ENCODE measurements around the gene ANKRD11.
"Not testable (repeated sequence)": the region's sequence is repeated elsewhere in the genome, so short reads cannot be mapped to it uniquely, and the experiment has no call there.

Gene ANKRD11

DNA sequence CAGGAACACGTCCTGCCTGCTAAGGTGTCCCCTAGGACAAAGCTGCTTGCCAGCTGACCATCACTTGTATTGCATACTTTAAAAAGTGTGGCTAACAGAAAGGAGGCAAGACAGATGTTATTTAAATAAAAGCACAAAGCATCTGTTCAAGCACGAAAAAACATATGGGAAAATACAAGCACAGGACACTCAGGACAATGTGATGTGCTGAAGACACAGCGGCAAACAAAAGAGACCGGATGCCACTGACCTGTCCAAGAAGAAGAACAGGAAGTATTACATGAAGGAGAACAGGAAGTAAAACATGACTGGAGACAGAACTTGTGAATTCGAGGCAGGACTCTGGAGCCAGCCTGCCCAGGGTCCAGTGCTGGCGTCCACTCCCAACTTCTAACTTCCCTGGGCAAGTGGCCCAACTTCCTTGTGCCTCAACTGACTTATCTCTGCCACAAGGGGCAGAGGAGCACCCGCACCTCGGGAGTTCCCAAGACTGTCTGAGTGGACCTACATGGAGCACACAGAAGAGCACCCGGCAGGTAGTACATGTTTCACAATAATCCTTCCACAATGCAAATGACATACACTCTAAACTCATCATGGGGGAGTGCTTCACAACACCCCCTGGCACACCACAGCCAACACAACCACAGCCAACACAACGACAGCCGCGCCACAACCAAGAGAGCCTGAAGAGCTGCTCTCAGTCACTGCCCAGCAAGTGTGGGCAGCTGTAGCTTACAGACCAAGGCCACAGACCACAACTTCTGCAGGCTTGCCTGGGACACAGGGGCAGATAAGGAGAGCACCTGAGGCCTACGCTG lies 36.6 kb downstream of the ANKRD11 start:
- no peak for DNase-seq (ENCODE audit: low read depth in 1 of 2, low spot score in 1 of 2)

DNA sequence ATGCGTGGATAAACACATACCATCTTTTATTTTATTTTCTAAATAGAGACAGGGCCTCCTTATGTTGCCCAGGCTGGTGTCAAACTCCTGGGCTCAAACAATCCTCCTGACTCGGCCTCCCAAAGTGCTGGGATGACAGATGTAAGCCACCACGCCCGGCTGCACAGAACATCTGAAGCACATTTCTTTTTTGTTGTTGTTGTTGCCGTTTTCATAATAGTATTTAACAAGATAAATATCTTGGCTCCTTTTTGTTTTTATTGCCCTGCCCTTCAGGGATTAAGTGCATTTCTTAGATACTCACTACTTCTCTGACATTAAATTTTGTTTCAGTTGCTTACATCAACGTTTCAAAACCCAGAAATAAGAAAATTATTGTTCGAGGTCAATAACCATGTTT lies 37.4 kb downstream of the ANKRD11 start:
- DNase-seq (ENCODE audit: low read depth in 1 of 2, low spot score in 1 of 2): no peak

DNA sequence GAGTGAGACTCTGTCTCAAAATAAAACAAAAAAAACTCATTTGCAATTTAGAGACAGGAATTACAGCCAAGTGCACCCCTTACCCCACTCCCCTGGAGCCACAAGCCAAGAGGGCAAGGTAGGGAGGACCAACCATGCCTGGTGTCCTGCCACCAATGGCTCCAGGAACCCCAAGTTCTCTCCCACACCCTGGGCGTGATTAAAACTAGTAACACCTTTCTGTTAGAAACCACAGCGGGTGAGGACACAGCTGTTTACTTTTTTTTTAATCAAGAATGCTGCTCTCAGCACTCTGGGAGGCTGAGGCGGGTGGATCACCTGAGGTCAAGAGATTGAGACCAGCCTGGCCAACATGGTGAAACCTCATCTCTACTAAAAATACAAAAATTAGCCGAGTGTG lies 38.1 kb downstream of the ANKRD11 start:
- DNase-seq (ENCODE audit: low read depth in 1 of 2, low spot score in 1 of 2): no peak

DNA sequence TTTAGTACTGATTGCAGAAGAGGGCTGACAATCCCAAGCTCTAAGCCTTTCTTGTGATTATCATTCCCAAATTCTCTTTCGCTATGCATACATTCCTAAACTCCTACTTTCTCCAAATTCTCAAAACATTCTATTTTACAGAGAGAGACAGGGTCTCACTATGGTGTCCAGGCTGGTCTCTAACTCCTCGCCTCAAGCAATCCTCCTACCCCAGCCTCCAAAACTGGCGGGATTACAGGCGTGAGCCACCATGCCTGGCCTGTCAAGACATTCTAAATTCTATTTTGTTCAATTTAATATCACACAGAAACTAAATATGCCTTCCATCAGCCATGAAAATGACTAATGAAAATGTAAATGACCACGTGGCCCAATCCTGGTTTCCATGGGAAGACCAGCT lies 39.8 kb downstream of the ANKRD11 start:
- DNase-seq (ENCODE audit: low read depth in 1 of 2, low spot score in 1 of 2): no peak

DNA sequence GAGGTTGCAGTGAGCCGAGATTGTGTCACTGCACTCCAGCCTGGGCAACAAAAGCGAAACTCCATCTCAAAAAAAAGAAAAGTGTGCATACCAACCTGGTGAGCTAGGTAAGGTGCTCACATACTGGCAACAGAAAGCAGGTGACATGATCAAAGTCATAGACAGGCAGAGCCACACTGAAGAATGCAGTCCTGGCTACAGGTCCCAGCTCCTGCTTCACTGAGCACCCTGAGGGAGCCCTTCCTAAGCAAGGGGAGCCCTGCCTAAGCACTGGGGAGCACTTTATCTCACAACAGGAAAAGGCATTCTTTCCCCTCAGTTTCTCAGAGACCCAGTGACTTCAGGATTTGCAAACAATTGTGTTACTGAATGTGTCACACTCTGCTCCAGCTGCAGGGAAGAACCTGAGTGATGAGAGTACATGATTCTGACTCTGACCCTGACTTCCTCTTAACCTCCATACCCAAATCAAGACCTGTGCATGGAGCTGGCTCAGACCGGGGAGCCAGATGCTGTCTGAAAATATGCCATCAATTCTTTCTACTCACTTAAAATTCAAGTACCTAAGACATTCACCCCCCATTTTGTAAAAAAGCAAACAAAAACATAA lies 40.5 kb downstream of the ANKRD11 start:
- DNase-seq (ENCODE audit: low read depth in 1 of 2, low spot score in 1 of 2): no peak

DNA sequence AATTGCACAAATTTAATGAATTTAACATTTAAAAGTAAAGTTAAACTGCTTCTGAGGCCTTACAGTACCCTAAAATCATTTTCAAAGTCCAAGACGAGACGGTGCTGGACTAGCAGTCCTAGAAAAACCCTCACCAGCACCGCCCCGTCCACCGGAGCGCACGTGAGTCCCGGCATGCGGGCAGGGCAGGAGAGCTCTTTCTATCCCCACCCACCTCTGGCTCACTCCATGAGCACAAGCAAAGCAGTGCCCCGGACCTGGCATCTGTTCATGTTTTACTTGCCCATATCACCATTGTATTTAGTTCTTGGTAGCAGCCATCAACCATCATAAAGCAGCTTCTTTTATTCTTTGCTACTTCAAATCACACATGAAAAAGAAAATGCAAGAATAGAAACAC lies 41.7 kb downstream of the ANKRD11 start:
- no peak for DNase-seq (ENCODE audit: low read depth in 1 of 2, low spot score in 1 of 2)

DNA sequence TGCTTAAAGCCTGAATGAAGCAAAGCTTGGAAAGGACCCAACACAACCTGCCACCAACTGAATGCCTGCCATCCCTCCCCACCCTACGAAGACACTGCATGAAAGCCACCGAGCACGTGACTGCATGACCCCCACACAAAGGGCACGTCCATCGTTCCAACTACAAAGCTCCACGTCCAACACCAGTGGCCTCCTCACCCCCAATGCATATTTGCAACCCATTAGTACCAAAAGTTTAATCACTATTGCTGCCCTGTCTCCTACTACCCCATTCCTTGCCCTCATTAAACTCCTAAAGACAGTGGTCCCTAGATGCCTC lies 43.4 kb downstream of the ANKRD11 start:
- DNase-seq (ENCODE audit: low read depth in 1 of 2, low spot score in 1 of 2): no peak

DNA sequence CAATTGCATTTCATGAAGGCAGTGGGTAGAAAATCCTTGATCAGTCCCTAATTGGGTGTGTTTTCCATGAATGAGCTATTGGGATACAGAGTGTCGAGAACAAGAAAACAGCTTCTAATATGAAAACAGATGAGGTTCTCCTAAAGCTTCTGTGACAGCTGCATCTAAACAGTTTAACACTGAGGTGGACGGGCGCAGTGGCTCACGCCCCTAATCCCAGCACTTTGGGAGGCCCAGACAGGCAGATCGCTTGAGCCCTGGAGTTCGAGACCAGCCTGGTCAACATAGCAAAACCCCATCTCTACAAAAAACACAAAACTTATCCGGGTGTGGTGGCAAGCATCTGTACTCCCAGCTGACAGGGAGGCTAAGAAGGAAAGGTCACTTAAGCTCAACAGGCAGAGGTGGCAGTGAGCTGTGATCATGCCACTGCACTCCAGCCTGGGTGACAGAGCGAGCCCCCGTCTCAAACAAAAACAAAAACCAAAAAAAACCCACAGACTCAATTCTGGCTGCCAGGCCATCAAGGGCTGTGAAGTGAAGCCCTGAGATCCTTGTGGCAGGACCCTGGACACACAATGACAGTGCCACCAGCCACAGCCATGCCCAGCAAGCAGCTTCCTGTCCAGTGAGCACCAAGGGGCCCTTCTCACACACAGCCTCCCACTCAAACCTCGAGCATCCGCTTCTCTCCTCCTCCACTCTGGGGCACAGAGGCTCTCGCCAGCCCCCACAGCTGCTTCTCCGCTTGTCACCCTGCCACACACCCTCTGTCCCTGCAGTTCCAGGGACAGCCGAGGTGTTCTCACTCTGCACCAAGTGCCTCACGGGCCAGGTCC lies 44.0 kb downstream of the ANKRD11 start:
- DNase-seq (ENCODE audit: low read depth in 1 of 2, low spot score in 1 of 2): no peak

DNA sequence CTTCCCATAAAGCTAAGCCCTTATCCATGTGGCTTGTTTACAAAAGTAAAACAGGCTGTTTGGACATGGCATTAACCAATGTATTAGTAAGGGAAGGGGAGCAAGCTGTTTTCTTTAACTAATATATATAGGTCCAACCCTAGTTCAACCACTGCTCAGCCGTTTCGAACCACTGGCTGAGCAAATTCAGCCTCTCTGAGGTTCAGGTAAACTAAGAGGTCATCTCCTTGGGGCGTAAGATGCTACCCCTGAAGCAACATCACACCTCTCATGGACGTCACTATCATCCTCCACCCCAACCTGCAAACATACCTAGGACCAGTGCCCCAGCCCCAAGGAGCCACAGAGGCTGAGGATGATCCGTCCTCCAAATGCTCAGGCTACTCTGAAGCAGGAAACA lies 45.2 kb downstream of the ANKRD11 start:
- no peak for DNase-seq (ENCODE audit: low read depth in 1 of 2, low spot score in 1 of 2)

DNA sequence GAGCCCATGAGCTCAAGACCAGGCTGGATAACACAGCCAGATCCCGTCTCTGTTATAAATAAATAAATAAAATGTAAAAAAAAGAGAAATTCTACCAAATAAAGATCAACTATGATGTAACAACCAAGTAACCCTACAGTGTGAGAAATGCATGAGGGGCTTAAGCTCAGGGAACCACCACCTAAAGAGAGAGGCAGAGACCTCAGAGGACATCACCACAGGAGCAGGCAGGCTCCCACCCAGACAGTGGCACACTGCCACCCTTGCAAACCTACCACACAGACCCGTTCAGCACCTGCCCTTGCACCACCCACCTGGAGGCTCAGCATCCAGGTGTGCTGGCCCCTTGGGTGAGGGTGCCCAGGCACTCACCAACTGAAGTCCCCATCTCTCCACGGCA lies 45.6 kb downstream of the ANKRD11 start:
- DNase-seq (ENCODE audit: low read depth in 1 of 2, low spot score in 1 of 2): no peak

DNA sequence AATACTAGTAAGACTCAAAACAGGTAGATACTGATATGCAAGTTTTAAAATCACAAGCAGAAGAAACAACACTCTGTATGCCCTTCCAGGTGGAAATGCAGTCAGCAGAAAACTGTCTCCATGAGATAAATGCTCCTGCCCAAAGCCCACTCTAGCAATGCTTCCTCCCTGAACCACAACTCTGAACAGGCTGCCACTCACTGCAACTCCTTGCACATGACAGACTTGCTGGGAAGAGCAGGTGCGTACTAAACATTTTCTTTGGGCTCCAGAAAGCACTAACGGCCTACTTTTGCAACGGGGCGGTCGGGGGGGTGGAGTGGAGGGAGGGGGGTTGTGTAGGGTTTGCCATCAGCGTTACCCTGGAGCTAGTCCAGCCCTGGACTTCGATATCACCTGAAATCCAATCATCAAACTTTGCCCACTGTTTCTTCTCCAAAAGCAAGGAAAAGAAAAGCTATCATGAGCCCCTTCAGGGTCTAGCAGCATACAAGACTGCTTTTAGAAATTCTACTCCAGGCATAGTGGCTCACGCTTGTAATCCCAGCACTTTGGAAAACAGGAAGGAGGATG lies 46.1 kb downstream of the ANKRD11 start:
- DNase-seq (ENCODE audit: low read depth in 1 of 2, low spot score in 1 of 2): no peak

DNA sequence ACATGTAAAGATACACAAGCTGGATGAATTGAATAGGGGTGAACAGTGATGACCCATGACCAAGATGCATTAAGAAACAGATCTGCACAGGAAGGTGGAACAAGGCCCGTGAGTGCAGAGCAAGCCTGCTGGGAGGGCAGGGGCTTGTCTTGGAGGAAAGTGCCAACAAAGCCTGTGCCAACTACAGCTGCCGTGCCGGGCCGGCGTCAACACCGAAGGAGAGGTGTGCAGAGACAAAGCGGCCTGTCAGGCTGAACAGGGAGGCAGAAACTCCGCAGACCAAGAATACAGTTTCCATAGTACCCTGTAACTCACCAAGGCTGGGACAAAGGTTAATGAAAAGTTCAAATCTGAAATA lies 46.7 kb downstream of the ANKRD11 start:
- DNase-seq (ENCODE audit: low read depth in 1 of 2, low spot score in 1 of 2): no peak

DNA sequence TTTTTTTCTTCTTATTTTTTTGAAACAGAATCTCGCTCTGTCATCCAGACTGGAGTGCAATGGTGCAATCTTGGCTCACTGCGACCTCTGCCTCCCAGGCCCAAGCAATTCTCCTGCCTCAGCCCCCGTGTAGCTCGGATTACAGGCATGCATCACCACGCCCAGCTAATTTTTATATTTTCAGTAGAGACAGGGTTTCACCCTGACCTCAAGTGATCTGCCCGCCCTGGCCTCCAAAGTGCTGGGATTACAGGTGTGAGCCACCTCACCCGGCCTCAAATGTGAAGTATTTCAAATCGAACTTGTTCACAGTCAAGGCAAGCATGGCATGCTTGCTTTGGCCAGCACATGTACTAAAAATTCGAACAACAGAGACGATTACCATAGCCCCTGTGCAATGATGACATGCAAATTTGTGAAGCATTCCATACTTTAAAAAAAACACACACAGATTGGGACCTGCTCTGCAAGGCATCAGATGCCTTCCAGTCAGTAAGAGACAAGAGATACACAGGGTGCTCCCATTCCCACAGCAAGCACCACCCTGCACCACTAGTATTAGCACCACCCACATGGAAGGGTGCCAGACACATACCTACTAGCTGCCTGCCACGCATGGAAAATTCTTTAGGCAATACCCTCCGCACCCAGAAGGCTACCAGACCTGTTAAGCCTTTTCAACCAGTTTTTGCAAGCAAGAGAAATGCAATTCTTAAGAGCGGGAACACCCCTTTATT lies 47.2 kb downstream of the ANKRD11 start:
- DNase-seq (ENCODE audit: low read depth in 1 of 2, low spot score in 1 of 2): no peak

DNA sequence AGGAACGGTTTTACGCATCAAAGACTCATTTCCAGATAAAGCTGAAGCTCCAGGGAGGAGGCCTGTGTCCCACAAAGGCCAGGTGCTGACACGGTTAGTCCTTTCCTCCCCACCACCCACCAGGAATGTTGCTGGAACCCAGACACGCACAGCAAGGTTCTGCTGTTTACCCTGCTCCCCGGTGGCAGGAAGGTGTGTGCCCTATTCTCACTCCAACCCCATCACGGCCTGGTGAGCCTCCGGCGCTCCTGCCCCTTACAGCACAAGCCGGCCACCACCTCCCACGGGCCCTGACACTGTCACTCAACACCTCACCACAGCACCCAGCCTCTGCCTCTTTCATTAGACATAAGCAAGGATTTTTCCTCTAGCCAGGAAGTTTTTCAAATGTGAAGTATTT lies 47.8 kb downstream of the ANKRD11 start:
- DNase-seq (ENCODE audit: low read depth in 1 of 2, low spot score in 1 of 2): no peak

DNA sequence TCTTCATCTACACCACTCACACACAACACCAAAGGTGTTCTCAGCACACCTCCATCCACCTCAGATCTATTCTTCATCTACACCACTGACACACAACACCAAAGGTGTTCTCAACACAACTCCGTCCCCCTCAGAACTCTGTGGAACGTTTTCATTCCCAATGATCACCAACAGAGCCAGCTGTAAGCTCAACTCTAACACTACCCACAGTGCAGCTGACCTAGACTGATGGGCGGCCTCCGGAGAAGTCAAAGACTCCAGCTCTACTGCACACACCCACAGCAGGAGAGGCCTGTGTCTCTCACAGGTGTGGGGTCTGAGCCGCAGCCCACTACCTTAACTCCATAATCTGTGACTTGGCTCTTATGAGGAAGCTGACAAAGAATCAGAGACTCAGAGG lies 50.7 kb downstream of the ANKRD11 start:
- no peak for DNase-seq (ENCODE audit: low read depth in 1 of 2, low spot score in 1 of 2)

DNA sequence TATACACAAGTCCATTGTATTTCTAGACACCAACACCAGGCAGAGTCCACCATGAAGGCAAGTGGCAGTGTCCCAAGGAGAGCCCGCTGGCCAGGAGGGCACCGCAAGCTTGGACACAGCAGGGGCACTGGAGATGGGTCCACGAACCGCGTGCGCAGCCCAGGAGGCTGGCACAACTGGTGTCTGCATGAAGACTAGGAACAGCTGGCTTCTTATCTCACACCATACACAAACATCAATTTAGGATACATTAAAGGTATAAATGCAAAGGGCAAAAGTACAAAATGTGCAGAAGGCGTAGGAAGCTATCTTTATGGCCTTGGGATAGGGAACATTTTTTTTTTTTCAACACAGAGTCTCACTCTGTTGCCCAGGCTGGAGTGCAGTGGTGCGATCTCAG lies 52.4 kb downstream of the ANKRD11 start:
- no peak for DNase-seq (ENCODE audit: low read depth in 1 of 2, low spot score in 1 of 2)

DNA sequence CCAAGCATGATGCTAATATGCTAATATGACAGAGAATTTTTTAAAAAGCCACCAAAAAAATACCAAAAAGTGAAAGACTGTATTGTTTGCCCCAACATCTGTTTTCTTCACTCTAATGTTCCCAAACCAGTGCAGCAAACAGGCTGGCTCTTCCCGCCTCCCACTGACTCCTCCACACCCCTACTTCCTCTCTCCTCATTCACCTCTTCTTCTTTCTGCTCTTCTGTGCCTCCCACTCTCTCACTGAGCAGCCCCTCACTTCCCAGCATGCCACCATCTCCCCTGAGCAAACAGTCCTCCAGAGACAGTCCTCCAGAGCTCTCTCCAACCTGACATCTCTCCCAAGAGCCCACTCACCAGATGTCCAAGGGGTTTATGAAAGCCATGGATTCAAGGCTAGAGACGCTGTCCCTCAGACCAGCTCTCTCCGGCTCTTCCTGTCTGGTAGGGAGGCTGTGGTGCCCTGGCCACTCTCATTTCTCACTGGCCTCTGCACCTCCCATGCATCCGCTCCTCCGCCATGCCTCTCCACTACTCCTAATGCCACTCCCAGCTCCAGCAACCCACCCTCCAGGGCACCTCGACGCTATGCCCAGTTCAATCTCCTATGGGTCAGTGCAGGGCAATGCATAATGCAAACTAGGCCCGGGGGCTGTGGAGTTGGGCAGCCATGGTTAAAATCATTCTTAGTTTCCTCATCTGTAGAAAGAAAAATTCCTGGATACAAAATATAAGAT lies 52.9 kb downstream of the ANKRD11 start:
- no peak for DNase-seq (ENCODE audit: low read depth in 1 of 2, low spot score in 1 of 2)

DNA sequence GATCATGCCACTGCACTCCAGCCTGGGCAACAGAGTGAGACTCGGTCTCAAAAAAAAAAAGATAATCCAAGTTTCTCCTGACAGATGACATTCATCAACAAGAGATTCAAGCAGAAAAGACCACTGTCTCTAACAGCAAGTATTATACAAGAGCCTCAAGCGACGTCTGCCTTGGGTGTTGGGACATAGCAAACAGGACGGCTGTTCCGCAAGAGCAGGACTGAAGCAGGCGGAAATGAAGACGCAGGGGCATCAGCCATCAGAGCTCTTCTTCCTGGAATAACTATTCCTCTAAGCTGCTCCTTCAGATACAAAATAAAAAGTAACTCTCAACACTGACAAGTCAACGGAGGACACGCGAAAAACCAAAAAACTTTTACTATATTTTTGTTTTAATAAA lies 54.0 kb downstream of the ANKRD11 start:
- no peak for DNase-seq (ENCODE audit: low read depth in 1 of 2, low spot score in 1 of 2)

DNA sequence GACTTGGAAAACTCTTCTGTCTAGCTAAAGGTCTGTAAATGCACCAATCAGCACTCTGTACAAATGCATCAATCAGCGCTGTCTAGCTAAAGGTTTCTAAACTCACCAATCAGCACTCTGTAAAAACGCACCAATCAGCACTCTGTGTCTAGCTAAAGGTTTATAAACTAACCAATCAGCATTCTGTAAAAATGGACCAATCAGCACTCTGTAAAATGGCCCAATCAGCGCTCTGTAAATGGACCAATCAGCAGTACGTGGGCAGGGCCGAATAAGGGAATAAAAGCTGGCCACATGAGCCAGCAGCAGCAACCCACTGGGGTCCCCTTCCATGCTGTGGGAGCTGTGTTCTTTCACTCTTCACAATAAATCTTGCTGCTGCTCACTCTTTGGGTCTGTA lies 55.3 kb downstream of the ANKRD11 start:
- DNase-seq (ENCODE audit: low read depth in 1 of 2, low spot score in 1 of 2): not testable (repeated sequence)

DNA sequence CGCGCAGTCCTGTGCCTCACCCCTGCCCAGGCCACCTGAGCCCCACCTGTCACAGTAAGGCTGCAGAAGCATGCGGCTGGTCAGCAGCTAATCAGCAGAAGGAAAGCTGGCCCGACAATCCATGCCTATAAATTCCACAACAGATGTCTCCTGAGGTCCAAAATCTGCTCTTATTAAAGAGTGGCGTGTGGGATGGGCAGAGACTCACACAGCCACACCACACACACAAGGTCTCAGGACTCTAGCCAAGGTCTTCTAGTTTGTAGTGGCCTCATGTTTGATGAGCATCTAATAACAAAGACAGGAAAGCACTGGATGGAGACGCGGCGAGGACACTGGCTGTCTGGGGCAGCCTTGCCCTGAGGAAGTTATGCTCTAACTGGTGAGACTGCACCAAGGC lies 55.9 kb downstream of the ANKRD11 start:
- no peak for DNase-seq (ENCODE audit: low read depth in 1 of 2, low spot score in 1 of 2)
